ENCODE measurements around the gene KIF2C.

DNA sequence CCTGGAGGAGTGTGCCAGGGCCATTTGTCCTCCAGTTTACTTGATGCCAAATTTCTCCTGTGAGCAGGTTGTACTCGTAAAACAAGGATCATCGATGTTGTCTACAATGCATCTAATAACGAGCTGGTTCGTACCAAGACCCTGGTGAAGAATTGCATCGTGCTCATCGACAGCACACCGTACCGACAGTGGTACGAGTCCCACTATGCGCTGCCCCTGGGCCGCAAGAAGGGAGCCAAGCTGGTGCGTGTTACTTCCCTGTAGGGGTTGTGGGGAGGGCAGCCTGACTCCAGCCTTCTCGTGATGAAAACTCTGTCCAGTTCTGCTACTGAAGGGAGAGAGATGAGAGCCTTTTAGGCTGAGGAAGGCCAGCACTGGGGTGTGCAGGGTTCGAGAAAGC, 37.9 kb downstream of the KIF2C start:
- TF ChIP-seq EZH2 (IDR thresholded peaks at IDR 0.05; ENCODE audit: borderline replicate concordance) (no peak), EZH2phosphoT487 (IDR thresholded peaks at IDR 0.05; ENCODE audit: low read depth, severe bottlenecking, unreplicated experiment) (no peak)
- TF ChIP-seq, protein P1, sequence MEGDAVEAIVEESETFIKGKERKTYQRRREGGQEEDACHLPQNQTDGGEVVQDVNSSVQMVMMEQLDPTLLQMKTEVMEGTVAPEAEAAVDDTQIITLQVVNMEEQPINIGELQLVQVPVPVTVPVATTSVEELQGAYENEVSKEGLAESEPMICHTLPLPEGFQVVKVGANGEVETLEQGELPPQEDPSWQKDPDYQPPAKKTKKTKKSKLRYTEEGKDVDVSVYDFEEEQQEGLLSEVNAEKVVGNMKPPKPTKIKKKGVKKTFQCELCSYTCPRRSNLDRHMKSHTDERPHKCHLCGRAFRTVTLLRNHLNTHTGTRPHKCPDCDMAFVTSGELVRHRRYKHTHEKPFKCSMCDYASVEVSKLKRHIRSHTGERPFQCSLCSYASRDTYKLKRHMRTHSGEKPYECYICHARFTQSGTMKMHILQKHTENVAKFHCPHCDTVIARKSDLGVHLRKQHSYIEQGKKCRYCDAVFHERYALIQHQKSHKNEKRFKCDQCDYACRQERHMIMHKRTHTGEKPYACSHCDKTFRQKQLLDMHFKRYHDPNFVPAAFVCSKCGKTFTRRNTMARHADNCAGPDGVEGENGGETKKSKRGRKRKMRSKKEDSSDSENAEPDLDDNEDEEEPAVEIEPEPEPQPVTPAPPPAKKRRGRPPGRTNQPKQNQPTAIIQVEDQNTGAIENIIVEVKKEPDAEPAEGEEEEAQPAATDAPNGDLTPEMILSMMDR (IDR thresholded peaks at IDR 0.05; ENCODE audit: poor library complexity): no peak

Measured in hepatocyte (in vitro differentiated cells).